ENCODE data around the gene ZBTB25. TPM values are rescaled to one million over a fixed set of nuclear protein-coding genes. Genes with fewer than 3 reads are reported as not detected.

The ZBTB25 gene
- total and polyA plus RNA-seq, 3 donors from 2014 or later = 13.3 to 21.3 (median 20.6) TPM

DNA sequence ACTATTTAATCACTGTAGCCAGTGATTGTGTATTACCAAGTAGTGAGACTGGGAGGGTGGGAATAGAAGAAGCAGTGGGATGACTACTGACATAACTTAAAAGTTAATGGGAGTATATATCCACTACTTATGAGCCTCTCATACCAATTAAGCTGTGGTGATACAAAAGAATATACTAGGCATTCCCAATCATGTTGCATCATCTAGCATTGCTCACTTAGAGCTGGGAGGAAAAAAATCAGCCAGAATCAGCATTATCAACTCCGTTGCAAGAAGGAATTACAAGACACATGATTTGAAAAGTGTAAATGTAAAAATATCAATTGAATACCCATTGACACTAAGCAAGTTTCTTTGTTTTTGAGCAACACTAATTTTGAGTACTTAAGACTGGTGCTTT, 45.4 kb upstream of the ZBTB25 start:
- no peaks in the 10 kb centered on the region for H3K36me3 ChIP-seq (ENCODE audit: low read depth, missing control alignments)
- H3K27me3 ChIP-seq = no peaks in the 10 kb centered on the region
- no peak overlapping the region for H3K4me3 ChIP-seq
- no peaks in the 10 kb centered on the region for H3K9me3 ChIP-seq
- no peak for TF ChIP-seq POLR2A (IDR thresholded peaks at IDR 0.05)
- TF ChIP-seq, protein P1, sequence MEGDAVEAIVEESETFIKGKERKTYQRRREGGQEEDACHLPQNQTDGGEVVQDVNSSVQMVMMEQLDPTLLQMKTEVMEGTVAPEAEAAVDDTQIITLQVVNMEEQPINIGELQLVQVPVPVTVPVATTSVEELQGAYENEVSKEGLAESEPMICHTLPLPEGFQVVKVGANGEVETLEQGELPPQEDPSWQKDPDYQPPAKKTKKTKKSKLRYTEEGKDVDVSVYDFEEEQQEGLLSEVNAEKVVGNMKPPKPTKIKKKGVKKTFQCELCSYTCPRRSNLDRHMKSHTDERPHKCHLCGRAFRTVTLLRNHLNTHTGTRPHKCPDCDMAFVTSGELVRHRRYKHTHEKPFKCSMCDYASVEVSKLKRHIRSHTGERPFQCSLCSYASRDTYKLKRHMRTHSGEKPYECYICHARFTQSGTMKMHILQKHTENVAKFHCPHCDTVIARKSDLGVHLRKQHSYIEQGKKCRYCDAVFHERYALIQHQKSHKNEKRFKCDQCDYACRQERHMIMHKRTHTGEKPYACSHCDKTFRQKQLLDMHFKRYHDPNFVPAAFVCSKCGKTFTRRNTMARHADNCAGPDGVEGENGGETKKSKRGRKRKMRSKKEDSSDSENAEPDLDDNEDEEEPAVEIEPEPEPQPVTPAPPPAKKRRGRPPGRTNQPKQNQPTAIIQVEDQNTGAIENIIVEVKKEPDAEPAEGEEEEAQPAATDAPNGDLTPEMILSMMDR (IDR thresholded peaks at IDR 0.05) = no peak
- no peaks in the 10 kb centered on the region for H3K4me1 ChIP-seq
- DNase-seq = no peak
- 50 to 76% methylated on average over 1 of the region's 1 CpG for WGBS, 2 donors
- intact Hi-C loops (cut with DNase I; ENCODE audit: low total_unique reads) = loop anchor here (10.0 kb wide), 1 partner anchor 86 kb away; no protein-coding TSS in a partner anchor
- H3K27ac ChIP-seq = no peak overlapping the region

DNA sequence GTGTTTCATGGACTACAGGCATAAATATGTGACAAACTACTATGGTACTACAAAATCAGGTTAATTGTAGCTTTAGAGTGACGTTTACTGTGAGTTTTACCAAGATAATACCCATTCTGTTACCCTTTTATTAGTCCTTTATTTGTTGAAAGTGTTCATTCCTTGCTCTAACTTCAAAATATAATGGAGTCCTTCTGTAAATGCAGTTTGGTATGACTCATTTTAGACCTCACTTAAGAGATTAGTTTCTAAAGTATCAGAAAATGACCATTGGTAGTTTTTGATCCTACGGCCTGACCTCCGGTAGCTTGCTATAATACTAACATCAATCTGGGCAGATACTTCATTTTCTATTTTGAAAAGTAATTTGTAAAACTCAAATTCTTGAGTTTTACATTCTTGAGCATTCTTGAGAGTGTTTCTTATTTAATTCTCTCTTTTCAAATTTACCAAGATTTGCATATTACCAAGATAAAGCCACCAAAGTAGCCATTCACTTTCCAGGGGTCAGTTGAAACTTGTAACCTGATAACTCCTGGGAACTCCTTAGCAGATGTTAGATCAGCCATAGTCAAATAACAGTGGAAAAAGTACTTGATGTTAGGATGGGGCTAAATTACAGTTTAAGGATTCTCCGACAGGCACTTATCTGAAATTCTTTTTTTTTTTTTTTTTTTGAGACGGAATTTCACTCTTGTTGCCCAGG, 41.1 kb upstream of the ZBTB25 start:
- Histone ChIP-seq H3K36me3 (ENCODE audit: low read depth, missing control alignments) (no peaks in the 10 kb centered on the region), H3K9me3 (no peaks in the 10 kb centered on the region), H3K4me1 (no peaks in the 10 kb centered on the region), H3K4me3 (no peak overlapping the region), H3K27me3 (no peaks in the 10 kb centered on the region), H3K27ac (no peak overlapping the region)
- 79 to 81% methylated on average over 5 of the region's 5 CpGs for WGBS, 2 donors
- TF ChIP-seq, protein P1 (IDR thresholded peaks at IDR 0.05) = no peak
- no peak for TF ChIP-seq POLR2A (IDR thresholded peaks at IDR 0.05)
- DNase-seq = no peak
- intact Hi-C loops (cut with DNase I; ENCODE audit: low total_unique reads) = loop anchor here (10.0 kb wide), 1 partner anchor 90 kb away; no protein-coding TSS in a partner anchor

DNA sequence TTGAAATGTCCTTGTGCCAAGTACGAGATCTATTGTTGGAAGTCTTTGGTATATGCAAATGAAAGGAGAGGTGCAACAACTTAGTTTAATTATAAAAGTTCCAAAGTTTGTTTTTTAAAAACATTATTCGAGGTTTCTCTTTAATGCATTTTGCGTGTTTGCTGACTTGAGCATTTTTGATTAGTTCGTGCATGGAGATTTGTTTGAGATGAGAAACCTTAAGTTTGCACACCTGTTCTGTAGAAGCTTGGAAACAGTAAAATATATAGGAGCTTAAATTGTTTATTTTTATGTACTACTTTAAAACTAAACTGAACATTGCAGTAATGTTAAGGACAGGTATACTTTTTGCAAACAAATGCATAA, 39.2 kb upstream of the ZBTB25 start:
- Histone ChIP-seq H3K36me3 (ENCODE audit: low read depth, missing control alignments) (no peaks in the 10 kb centered on the region), H3K4me3 (peak overlapping the region in 1 of 2 donors; percentile 68), H3K4me1 (no peaks in the 10 kb centered on the region), H3K27ac (no peak overlapping the region), H3K9me3 (no peaks in the 10 kb centered on the region), H3K27me3 (no peaks in the 10 kb centered on the region)
- 47 to 54% methylated on average over 4 of the region's 4 CpGs for WGBS, 2 donors
- intact Hi-C loops (cut with DNase I; ENCODE audit: low total_unique reads) = loop anchor here (10.0 kb wide), 1 partner anchor 92 kb away; no protein-coding TSS in a partner anchor
- TF ChIP-seq POLR2A (IDR thresholded peaks at IDR 0.05) = no peak
- TF ChIP-seq, protein P1 (IDR thresholded peaks at IDR 0.05) = no peak
- no peak for DNase-seq

GRCh38 chr14:64541972-64542835, 38.6 kb upstream of the ZBTB25 start:
- Histone ChIP-seq H3K4me3 (peak overlapping the region; percentile 58 to 68), H3K27me3 (no peaks in the 10 kb centered on the region), H3K36me3 (ENCODE audit: low read depth, missing control alignments) (no peaks in the 10 kb centered on the region), H3K27ac (no peak overlapping the region), H3K9me3 (no peaks in the 10 kb centered on the region), H3K4me1 (no peaks in the 10 kb centered on the region)
- no peak for DNase-seq
- 15 to 16% methylated on average over 49 to 61 of the region's 61 CpGs for WGBS, 2 donors
- TF ChIP-seq, protein P1 (IDR thresholded peaks at IDR 0.05) = no peak
- TF ChIP-seq POLR2A (IDR thresholded peaks at IDR 0.05) = no peak
- intact Hi-C loops (cut with DNase I; ENCODE audit: low total_unique reads) = loop anchor here (10.0 kb wide), 1 partner anchor 93 kb away; no protein-coding TSS in a partner anchor
